HG02840 (cell line): Measurements from ENCODE around the gene UGT1A9.

Source experiments
- ATAC-seq: cut with Tn5 transposase; IDR thresholded peaks from one replicate; pipeline ENCODE4 v1.9.1; 2021; ENCODE audit warnings: mild to moderate bottlenecking, moderate library complexity, moderate number of reproducible peaks; ENCODE audit not compliant: unreplicated experiment, low FRiP score

UGT1A9 gene

DNA sequence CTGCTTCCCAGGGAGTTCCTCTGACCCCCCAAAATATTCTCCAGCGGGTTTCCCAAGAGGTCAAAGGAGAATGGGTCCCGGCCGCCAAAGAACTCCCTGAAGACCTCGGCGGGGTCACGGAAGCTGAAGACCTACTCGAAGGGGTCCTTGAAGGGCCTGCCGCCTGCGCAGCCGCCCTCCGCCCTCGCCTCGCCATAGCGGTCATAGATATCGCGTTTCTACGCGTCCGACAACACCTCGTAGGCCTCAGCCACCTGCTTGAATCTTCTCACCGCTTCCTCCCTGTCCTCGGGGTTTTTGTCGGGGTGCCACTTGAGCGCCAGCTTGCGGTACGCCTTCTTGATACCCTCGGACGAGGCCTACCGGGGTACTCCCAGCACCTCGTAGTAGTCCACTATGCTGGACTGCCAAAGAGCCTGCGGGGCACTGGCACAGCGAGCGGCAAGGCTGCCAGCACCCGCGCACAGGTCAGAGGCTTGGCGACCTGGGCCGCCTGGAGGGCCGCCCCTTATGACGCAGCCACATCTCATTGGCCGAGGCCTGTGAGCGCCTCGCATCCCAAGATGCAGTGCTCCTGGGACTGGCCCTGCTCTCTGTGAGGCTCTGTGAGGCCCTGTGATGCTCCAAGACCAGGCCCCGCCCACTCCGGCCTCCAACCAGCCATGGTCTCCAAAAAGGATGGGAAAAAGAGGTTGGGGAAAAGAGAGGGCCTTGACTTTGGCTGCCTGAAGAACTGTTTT is 83.3 kb downstream of the UGT1A9 start:
- ATAC-seq: no peak

DNA sequence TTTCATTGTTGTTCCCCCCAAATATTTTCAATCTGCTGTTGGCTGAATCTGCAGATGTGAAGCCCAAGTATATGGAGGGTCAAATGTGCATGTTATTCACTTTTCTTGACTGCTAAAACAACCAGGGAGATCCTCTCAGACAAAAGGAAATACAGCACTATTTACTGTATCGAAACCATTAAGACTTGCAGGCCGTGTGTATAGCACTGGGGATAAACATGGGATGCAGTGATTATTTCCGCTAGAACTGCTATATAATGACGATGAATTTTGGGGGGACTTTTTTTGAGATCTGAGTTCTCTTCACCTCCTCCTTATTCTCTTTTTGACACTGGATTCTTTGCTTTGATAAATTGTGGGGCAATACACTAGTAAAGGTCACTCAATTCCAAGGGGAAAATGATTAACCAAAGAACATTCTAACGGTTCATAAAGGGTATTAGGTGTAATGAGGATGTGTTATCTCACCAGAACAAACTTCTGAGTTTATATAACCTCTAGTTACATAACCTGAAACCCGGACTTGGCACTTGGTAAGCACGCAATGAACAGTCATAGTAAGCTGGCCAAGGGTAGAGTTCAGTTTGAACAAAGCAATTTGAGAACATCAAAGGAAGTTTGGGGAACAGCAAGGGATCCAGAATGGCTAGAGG is 84.9 kb downstream of the UGT1A9 start:
- ATAC-seq: no peak

DNA sequence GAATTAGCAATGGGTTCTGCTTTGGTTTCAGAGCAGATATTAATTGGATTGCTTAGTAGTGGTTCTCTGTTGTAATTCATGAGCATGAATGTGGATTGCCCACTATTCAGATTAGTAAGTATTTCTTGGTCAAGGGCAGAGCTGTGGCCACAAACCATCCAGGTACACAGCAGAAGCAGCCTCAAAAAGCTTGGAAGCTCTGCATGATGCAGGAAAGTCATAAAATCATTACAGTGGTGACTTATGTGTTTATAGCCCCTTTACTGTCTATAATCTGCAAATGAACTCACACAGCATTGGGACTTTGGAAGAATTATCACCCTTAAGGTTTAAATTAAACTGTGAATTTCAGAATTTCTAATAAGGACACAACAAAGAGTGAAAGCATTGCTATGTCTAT is 86.4 kb downstream of the UGT1A9 start:
- ATAC-seq: no peak

DNA sequence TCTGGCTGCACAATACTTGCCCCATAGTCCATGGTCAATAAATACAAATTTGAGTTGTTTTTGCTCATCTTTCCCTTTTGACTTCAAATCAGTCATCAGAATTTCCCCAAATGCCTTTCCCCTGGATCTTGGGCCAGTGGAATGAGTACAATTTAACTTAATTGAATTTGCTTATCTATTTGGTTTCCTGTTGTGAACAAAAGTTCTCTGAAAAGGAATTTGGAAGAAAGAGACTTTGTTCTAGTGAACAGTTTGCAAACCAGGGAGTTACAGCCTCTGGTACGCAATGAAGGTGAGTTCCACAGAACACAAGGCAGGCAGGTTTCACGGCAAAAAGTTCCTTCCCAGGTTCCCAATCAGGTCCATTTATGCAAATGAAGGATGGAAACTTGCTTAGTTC is 87.2 kb downstream of the UGT1A9 start:
- no peak for ATAC-seq

DNA sequence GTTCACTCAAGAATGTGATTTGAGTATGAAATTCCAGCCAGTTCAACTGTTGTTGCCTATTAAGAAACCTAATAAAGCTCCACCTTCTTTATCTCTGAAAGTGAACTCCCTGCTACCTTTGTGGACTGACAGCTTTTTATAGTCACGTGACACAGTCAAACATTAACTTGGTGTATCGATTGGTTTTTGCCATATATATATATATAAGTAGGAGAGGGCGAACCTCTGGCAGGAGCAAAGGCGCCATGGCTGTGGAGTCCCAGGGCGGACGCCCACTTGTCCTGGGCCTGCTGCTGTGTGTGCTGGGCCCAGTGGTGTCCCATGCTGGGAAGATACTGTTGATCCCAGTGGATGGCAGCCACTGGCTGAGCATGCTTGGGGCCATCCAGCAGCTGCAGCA is 88.3 kb downstream of the UGT1A9 start, which contains the start of gene UGT1A1:
TSS of gene UGT1A1 (plus strand) at position 228 of the 400 bp plus-strand sequence. CDS start at position 246, 18 bp downstream.
- ATAC-seq: no peak

DNA sequence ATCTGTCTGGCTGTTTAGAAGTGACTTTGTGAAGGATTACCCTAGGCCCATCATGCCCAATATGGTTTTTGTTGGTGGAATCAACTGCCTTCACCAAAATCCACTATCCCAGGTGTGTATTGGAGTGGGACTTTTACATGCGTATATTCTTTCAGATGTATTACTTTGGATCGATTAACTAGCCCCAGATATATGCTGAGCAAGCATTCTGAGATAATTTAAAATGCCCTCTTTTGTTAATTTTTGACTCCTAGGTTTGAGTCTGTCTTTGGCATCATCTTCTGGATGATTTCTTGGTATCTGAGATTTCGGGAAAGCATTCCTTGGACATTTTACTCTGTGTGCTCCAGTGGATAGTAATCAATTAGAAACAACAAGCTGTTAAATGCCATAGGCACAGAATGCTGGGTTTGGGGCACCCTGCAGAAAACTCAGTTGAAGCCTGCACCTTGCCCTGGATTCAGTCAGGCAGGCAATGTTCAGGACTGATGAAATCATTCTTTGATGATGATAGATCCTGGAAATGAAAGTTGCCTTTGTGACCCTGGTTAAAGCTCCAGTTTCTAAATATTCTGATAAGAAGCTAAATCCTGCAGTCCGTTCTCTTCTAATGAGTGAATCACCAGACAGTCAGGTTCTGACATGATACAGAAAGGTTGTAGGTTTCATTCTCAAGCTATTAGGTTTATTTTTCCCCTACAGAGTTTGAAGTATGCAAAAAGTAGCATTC is 89.5 kb downstream of the UGT1A9 start:
- no peak for ATAC-seq

DNA sequence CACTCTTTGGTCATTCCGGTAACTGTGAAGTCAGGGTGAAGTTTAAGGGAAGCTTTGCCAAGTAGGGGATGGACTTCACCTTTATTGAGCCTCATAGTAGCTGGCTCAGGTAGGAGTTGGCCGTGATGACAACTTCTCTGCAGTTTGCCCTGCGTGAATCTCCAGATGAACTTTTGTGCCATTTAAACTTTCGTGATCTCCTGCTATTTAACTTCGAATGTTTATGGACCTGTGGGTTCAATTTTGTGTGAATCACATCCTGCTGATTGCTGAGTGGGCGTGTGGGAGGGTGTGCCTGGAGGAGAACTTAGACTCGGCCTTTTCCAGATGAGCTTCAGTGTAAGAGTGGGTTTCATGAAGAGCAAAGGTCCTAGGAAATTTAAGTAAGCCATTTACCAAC is 92.6 kb downstream of the UGT1A9 start:
- no peak for ATAC-seq

DNA sequence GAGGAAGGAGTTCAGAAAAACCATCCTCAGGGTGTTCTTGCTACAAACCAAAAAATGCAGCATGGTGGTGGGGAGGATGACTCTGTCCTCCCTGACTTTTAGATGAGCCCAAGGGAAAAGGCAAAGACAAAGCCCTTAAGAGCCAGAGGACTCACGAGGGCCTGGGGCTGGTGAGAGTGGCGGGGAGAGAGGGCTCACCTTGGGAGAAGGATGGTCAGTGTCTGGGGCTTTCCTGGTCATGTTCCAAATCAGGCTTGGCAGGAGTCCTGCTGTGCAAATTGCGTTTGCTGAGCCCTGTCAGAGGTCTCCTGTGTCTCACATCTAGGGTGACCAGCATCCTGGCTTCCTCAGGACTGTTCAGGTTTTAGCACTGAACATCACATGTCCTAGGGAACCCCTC is 93.1 kb downstream of the UGT1A9 start:
- ATAC-seq: no peak

DNA sequence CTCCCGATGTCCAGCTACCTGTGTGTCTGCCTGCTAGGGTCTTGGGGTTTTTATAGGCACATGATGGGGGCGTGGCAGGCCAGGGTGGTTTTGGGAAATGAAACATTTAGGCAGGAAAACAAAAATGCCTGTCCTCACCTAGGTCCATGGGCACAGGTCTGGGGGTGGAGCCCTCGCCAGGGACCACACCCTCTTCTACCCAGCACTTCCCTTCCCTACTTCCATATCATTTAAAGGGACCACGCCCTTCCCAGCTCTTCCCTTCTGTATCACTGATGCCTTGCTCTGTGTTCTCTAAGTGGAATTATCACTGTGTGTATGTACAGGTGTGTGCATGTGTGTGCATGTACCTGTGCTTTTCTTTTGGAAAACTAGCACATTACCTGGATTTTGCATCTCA is 94.7 kb downstream of the UGT1A9 start:
- no peak for ATAC-seq

DNA sequence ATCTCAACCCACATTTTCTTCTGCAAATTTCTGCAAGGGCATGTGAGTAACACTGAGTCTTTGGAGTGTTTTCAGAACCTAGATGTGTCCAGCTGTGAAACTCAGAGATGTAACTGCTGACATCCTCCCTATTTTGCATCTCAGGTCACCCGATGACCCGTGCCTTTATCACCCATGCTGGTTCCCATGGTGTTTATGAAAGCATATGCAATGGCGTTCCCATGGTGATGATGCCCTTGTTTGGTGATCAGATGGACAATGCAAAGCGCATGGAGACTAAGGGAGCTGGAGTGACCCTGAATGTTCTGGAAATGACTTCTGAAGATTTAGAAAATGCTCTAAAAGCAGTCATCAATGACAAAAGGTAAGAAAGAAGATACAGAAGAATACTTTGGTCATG is 96.4 kb downstream of the UGT1A9 start:
- no peak for ATAC-seq

DNA sequence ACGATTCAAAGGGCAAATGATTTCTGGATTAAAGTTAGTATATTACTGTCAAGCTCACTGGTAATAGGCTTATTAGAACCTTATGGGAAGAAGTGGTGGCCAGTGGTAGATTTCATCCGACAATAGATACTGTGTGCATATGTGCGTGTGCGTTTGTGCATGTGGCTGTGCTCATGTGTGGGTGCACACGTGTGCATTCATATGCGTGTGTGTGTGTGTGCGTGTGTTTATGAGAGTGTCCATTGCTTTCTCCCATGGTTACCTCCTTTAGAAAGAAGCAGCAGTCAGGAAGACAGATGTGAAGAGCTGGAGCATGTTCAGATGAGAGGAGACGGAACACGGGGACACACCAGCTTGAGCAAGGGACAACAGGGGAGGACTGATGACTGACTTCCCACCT is 97.6 kb downstream of the UGT1A9 start:
- no peak for ATAC-seq

DNA sequence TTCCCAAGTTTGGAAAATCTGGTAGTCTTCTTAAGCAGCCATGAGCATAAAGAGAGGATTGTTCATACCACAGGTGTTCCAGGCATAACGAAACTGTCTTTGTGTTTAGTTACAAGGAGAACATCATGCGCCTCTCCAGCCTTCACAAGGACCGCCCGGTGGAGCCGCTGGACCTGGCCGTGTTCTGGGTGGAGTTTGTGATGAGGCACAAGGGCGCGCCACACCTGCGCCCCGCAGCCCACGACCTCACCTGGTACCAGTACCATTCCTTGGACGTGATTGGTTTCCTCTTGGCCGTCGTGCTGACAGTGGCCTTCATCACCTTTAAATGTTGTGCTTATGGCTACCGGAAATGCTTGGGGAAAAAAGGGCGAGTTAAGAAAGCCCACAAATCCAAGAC is 100.5 kb downstream of the UGT1A9 start:
- ATAC-seq: no peak

DNA sequence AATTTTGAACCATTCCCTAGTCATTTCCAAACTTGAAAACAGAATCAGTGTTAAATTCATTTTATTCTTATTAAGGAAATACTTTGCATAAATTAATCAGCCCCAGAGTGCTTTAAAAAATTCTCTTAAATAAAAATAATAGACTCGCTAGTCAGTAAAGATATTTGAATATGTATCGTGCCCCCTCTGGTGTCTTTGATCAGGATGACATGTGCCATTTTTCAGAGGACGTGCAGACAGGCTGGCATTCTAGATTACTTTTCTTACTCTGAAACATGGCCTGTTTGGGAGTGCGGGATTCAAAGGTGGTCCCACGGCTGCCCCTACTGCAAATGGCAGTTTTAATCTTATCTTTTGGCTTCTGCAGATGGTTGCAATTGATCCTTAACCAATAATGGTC is 100.9 kb downstream of the UGT1A9 start:
- ATAC-seq: no peak

DNA sequence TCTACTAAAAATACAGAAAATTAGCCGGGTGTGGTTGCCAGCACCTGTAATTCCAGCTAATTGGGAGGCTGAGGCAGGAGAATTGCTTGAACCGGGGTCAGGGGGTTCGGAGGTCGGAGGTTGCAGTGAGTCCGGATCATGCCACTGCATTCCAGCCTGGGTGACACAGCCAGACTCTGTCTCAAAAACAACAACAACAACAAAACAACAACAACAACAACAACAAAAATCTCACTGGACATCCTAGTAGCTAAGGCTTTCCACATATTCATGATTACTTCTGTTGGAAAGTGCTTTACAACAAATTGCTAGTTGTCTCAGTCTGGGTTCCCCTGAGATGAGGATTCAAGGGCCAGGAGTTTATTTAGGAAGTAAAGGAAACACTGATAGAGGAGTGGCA is 102.2 kb downstream of the UGT1A9 start:
- ATAC-seq: no peak

DNA sequence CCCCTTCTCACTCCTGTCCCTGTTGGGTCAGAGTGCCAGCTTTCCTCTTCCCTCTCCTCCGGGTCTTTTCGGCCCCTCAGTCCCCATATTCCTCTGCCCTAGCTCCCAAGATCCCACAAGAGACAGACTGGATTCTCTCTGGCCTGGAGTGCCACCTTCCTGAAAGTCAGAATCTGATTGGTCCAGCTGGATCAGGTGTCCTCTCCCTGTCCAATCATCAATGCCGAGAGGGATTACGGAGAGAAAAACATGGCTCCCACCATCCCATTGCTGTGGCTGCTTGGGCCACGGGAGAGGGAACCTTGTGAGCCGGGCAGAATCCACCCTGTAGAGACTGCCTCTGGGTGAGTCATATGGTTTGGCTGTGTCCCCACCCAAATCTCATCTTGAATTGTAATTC is 103.7 kb downstream of the UGT1A9 start:
- ATAC-seq: no peak

DNA sequence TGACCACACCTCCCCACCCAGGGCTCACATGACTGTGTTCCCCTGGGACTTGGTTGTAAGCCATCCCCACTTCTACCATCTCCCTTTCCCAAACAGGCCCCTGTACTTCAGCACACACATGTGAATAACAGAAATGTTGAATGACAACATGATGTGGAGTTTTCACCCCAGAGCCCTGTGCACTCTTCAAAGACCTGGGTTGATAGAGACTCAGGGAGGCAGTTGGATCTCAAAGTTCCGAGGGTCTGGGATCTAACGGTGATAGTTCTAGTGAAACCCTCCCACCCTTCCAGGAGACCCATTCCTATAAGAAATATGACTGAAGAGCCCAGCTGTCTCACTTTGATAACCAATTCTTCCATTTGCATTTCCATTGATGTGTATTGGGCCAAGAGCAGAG is 106.3 kb downstream of the UGT1A9 start, which contains the start of gene MROH2A:
TSS of gene MROH2A (plus strand) at position 301 of the 400 bp plus-strand sequence. CDS start 1,029 bp downstream, outside the sequence.
- no peak for ATAC-seq

DNA sequence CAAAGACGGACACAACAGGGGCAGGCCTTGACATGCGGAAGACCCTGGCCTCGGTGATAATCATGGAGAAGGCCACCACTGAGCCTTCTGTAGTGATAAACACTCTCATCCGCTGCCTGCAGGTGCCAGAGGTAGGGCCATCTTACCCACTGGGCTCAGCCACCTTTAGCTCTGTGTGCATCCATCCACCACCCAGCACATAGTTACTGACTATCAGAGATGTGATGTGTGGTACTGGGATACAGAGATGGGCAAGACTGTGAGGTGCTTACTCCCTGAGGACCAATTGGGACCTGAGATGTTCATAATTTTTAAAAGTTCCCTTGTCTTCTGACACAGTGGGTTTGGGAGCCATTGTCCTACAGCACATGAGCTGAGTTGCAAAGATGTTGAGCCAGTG is 108.0 kb downstream of the UGT1A9 start:
- no peak for ATAC-seq

DNA sequence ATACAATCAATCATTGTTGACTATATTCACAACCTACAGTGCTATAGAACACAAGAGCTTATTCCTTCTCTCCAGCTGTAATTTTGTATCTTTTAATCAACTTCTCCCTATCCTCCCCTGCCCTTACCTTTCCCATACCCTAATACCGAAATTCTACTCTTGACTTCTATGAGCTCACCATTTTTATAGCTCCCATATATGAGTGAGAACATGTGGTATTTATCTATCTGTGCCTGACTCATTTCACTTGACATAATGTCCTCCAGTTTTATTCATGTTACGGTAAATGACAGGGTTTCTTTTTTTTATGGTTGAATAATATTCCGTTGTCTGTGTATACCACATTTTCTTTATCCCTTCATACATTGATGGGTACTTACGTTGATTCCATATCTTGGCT is 109.1 kb downstream of the UGT1A9 start:
- ATAC-seq: no peak

DNA sequence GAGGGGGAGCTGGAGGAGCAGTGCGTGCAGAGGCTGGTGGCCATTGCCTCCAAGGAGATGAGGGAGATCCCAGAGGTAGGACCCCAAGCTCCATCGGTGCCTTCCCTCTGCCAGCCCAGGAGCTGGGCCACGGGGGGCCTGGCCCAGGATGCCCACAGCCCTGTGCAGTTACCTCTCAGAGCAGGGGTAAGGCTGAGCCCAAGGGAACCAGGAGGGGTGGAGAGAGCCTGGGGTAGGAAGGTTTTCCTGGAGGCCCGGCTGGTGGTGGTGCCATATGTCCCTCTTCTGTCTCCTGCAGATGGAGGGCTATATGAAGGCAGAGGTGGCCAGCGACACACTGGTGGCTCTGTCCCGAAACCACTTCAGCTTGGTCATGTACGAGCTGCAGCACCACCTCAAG is 117.9 kb downstream of the UGT1A9 start:
- ATAC-seq: no peak

DNA sequence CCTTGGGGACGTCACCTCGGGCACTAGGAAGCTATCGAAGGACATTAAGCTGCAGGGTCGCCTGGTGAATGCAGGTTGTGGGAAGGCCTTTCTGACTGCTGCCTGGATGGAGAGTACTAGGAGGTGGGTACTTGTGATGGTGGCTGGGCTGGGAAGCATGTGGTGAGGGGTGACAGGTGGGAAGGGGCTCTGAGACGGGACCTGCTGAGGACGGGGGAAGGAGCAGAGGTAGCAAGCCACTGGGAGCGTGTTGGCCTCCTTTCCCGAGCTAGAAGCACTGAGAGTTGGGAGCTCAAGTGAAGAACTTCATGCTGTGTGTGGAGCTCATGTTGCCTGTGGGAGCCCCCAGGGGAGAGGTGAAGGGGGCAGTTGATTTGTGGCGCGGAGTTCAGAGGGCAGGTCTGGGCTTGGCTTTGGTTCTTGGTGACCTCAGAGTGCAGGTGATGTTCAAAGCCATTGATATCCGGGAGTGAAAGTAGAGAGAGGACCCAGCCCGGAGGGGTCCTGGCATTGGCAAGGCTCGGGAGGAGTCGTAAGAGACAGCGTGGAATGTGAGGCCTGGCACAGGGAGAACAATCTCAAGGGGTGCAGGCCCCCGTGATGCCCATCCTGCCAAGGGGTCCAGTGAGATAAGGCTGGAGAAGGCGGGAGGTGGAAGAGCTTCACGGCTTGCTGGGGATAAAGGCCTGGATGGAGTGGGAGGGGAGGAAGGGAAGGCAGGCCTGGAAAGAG is 119.6 kb downstream of the UGT1A9 start:
- ATAC-seq: no peak

DNA sequence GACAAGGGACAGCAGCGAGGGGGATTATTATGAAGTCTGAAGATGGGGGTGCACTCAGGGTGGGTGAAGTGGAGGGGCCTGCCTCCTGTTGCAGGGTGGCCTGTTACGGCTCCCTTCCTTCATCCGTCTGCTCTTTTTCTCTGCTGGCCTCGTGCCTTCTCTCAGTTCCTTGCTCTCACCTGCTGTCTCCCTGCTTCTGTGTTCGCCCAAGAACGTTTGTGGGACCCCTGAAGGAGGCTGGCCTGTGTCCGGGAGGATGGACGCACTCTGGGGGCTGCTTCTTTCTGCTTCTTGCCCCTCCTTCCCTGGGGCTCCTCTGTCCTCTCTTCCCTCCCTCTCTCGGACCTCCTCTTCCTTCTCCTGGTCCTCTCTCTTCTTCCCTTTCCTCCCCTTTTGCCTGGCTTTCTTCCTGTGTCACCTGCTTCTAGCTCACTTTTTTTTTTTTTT is 120.2 kb downstream of the UGT1A9 start:
- no peak for ATAC-seq
